ENCODE measurements around the gene C4orf33. TPM values are rescaled to one million over a fixed set of nuclear protein-coding genes. Genes with fewer than 3 reads are reported as not detected.
"Not testable (repeated sequence)": the region's sequence is repeated elsewhere in the genome, so short reads cannot be mapped to it uniquely, and the experiment has no call there.

The C4orf33 gene, protein sequence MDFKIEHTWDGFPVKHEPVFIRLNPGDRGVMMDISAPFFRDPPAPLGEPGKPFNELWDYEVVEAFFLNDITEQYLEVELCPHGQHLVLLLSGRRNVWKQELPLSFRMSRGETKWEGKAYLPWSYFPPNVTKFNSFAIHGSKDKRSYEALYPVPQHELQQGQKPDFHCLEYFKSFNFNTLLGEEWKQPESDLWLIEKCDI
- 9.7 and 11.2 TPM in 2 replicates for total RNA-seq

DNA sequence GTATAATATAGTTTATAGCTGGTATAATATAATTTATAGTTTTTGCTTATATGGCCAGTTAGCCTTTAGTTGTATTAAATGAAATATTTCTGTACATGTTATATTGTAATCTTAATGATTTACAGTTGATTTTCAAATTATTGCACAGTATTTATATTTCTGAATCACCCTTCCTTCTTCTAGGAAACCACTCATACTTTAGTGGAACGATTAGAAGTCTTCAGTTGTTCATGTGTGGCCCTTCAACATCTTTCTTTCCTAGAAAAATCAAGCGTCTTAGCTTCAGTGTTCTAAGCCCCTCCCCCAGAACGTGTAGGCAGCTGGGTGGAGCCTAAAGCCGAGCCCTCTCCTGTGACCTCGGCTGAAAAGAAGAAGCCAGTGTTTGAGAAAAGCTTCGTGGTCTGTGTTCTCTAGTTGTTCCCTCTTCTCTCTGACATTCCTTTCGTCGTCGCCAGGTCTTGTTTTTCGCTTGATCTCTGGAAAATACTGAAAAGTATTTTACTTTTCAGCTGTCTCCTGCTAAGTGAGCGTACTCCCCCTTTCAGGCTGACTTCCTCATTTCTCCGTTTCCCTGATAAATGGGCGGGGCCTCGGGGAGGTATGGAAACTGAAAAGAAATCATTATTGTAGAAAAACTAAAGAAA lies at the start of gene C4orf33:
TSS of gene C4orf33 (plus strand) at position 342 of the 644 bp plus-strand sequence. CDS start 6,459 bp downstream, outside the sequence.
- H3K4me3 ChIP-seq (ENCODE audit: low read depth, low read length), result peak within 1 kb of the TSS; percentile 80
- peak; percentile 74 for DNase-seq (ENCODE audit: low read depth)
- TF ChIP-seq, protein P1, sequence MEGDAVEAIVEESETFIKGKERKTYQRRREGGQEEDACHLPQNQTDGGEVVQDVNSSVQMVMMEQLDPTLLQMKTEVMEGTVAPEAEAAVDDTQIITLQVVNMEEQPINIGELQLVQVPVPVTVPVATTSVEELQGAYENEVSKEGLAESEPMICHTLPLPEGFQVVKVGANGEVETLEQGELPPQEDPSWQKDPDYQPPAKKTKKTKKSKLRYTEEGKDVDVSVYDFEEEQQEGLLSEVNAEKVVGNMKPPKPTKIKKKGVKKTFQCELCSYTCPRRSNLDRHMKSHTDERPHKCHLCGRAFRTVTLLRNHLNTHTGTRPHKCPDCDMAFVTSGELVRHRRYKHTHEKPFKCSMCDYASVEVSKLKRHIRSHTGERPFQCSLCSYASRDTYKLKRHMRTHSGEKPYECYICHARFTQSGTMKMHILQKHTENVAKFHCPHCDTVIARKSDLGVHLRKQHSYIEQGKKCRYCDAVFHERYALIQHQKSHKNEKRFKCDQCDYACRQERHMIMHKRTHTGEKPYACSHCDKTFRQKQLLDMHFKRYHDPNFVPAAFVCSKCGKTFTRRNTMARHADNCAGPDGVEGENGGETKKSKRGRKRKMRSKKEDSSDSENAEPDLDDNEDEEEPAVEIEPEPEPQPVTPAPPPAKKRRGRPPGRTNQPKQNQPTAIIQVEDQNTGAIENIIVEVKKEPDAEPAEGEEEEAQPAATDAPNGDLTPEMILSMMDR (IDR thresholded peaks at IDR 0.05; ENCODE audit: insufficient read depth, low read depth, low read length), result no peak

DNA sequence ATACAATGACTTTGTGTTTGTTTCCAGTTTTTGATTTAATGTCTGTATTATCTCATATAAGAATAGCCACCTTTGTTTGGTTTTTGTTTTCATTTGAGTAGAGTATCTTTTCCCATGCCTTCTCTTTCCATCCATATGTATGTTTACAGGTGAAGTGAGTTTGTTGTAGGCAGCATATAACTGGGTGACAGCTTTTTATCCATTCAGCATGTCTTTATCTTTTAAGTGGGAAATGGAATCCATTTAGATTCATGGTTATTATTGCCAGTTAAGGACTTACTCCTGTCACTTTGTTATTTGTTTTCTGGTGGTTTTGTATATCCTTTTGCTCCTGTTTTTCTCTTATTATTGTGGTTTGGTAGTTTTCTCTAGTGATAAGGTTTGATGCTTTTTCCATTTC lies 36.9 kb upstream of the C4orf33 start:
- no peak overlapping the region for H3K4me3 ChIP-seq (ENCODE audit: low read depth, low read length)
- TF ChIP-seq, protein P1 (IDR thresholded peaks at IDR 0.05; ENCODE audit: insufficient read depth, low read depth, low read length), result no peak
- DNase-seq (ENCODE audit: low read depth), result no peak

DNA sequence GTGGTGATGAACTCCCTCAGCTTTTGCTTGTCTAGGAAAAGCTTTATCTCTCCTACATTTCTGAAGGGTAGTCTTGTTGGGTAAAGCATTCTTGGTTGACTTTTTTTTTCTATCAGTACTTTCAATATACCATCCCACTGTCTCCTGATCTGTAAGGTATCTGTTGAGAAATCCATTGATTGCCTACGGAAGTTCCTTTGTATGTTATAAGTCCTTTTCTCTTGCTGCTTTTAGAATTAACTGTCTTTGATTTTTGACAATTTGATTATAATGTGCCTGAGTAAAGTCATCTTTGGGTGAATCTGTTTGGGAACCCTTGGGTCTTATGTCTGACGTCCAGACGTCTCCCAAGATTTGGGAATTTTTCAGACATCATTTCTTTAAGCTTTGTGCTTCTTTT lies 33.4 kb upstream of the C4orf33 start:
- DNase-seq (ENCODE audit: low read depth), result no peak
- H3K4me3 ChIP-seq (ENCODE audit: low read depth, low read length), result no peak overlapping the region
- TF ChIP-seq, protein P1 (IDR thresholded peaks at IDR 0.05; ENCODE audit: insufficient read depth, low read depth, low read length), result no peak

DNA sequence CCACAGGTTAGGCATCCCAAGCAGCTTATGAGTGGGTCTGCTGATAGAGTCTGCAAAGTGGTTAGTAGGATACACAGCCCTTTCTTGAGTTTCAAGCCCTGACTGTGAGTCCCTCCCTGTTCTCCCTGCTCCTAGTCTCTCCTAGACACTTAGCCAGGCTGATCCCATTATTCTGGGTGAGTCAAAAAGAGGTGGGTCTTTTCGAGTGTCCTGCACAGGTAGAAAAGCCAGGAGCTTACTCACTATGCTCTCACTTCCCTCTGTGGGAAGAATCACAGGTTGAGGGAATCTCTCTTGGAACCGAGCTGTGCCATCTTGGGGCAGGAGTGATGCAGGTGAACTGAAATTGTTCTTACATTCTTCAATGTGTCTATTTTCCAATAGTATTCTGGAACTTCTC lies 32.3 kb upstream of the C4orf33 start:
- no peak overlapping the region for H3K4me3 ChIP-seq (ENCODE audit: low read depth, low read length)
- no peak for DNase-seq (ENCODE audit: low read depth)
- TF ChIP-seq, protein P1 (IDR thresholded peaks at IDR 0.05; ENCODE audit: insufficient read depth, low read depth, low read length), result no peak

DNA sequence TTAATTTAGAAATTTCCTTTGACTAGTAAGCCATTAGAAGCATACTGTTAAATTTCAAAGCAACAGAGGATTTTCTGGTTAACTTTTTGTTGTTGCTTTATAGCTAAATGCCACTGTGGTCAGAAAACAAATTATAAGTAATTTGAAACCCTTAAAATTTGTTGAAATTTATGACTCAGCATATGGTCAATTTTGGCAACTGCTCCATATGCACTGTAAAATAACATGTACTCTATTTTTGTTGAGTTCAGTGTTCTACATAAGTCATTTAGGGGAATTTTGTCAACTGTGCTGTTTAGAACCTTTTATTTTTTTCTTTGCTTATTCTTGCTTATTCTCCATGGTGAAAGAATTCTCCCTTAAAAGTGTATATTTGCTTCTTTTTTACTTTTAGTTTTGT lies 31.2 kb upstream of the C4orf33 start:
- TF ChIP-seq, protein P1 (IDR thresholded peaks at IDR 0.05; ENCODE audit: insufficient read depth, low read depth, low read length), result no peak
- no peak overlapping the region for H3K4me3 ChIP-seq (ENCODE audit: low read depth, low read length)
- peak; percentile 70 for DNase-seq (ENCODE audit: low read depth)

DNA sequence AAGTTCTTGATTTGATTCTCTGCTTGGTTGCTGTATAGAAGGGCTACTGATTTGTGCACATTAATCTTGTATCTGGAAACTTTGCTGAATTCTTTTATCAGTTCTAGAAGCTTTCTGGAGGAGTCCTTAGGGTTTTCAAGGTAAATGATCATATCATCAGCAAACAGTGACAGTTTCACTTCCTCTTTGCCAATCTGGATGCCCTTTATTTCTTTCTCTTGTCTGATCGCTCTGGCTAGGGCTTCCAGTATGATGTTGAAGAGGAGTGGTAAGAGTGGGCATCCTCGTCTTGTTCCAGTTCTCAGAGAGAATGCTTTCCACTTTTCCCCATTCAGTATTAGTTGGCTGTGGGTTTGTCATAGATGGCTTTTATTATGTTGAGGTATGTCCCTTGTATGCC lies 26.4 kb upstream of the C4orf33 start:
- not testable (repeated sequence) for H3K4me3 ChIP-seq (ENCODE audit: low read depth, low read length); DNase-seq (ENCODE audit: low read depth)

DNA sequence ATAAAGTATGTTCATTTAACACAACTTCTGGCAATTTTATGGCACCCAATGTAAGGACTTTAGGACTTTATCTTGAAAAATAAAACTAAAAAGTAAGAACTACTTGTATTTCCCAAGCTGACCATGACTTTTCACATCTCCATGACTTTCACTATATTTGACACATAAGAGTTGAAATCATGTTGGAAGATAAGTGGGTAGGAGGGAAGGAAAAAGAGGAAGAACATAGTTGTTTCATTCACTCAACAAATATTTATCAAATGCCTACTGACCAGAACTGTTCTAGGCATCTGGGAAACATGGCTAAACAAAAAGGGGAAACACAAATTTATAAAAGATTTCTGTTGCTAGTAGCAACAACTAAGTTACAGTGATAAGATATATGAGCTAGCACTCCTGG lies 18.6 kb upstream of the C4orf33 start:
- H3K4me3 ChIP-seq (ENCODE audit: low read depth, low read length), result no peak overlapping the region
- no peak for DNase-seq (ENCODE audit: low read depth)
- TF ChIP-seq, protein P1 (IDR thresholded peaks at IDR 0.05; ENCODE audit: insufficient read depth, low read depth, low read length), result no peak
